K562 (cell line): ENCODE results near the gene SLC9B1. TPM values are rescaled to one million over a fixed set of nuclear protein-coding genes. Genes with fewer than 3 reads are reported as not detected.

Experiments used
- ATAC-seq: fragments of 200-7000 bp; cut with Tn5 transposase; 3 replicates; pipeline ENCODE4 v1.9.1; 2020; ENCODE audit warnings: moderate library complexity
- BruUV-seq: library from RNA; stranded (reverse); fragments of 400-500 nt; replicated peaks from 2 replicates; lab custom pipeline; 2021; lab: Mats Ljungman, UMichigan
- CTCF ChIA-PET: fragments of 300-600 bp; formaldehyde crosslinking; extraction: SDS; loops from one replicate; lab custom pipeline; 2021; ENCODE audit warnings: low intra/inter-chr PET ratio; lab: Yijun Ruan, JAX
- POLR2A ChIA-PET: fragments of 300-600, 350-650 bp; sonication (Branson Sonifier 250); formaldehyde crosslinking; extraction: SDS; loops from one replicate; lab custom pipeline; 2021; ENCODE audit warnings: antibody characterized with exemption, inconsistent platforms; lab: Yijun Ruan, JAX
- DNase-seq, 4 experiments: peaks; one replicate each; pipeline versions ENCODE4 v3.0.0 to v3.0.0-alpha.2; 2011 to 2018; ENCODE audit warnings: low spot score in 3 of 4, mixed read lengths in 3 of 4; ENCODE audit errors: extremely low read depth in 1 of 4
- FAIRE-seq: peaks from 2 replicates; lab custom pipeline; 2011; peaks lifted over from hg19 to GRCh38; lab: Jason Lieb, UNC
- H2AFZ ChIP-seq: 2 replicates; pipeline ENCODE4 v1.6.0; 2011; ENCODE audit warnings: low read depth, low read length, control low read depth, inconsistent platforms
- H3K27ac ChIP-seq: fragments of 200-600 bp; 3 replicates; pipeline ENCODE4 v1.8.0; 2011; ENCODE audit warnings: low read depth, mild to moderate bottlenecking, control low read depth, inconsistent platforms, low read length, moderate library complexity, mixed read lengths; ENCODE audit errors: extremely low read depth
- H3K27me3 ChIP-seq, 2 experiments: fragments of 300-600 bp in 1 of 2; 2 replicates in 1 of 2; 3 replicates in 1 of 2; pipeline versions ENCODE4 v1.6.0 to v1.8.0; 2011; ENCODE audit warnings: inconsistent platforms in 2 of 2, low read length in 2 of 2, mild to moderate bottlenecking in 1 of 2, mixed read lengths in 1 of 2, moderate library complexity in 1 of 2; ENCODE audit not compliant: control insufficient read depth in 2 of 2, insufficient read depth in 2 of 2
- H3K36me3 ChIP-seq: fragments of 300-600 bp; 3 replicates; pipeline ENCODE4 v1.8.0; 2011; ENCODE audit warnings: mild to moderate bottlenecking, low read length, inconsistent platforms; ENCODE audit not compliant: control insufficient read depth, insufficient read depth
- H3K4me1 ChIP-seq, 2 experiments: fragments of 200-600 bp in 1 of 2; replicated peaks in 1 of 2; 2 replicates in 1 of 2; 3 replicates in 1 of 2; pipeline versions ENCODE4 v1.5.1 to v1.8.0; 2011; ENCODE audit warnings: inconsistent platforms in 2 of 2, low read length in 2 of 2, mild to moderate bottlenecking in 1 of 2, mixed read lengths in 1 of 2, moderate library complexity in 1 of 2; ENCODE audit not compliant: control insufficient read depth in 2 of 2, insufficient read depth in 2 of 2
- H3K4me2 ChIP-seq: 2 replicates; pipeline ENCODE4 v1.6.1; 2011; ENCODE audit warnings: low read length, control low read depth, inconsistent platforms, mixed read lengths; ENCODE audit not compliant: insufficient read depth
- H3K4me3 ChIP-seq: fragments of 200-600 bp; sonication (generic), shearing (Covaris generic); 2 replicates; pipeline ENCODE4 v1.5.1; 2016; ENCODE audit warnings: control low read depth, inconsistent platforms
- H3K79me2 ChIP-seq: fragments of 200-600 bp; 3 replicates; pipeline ENCODE4 v1.8.0; 2011; ENCODE audit warnings: low read length, inconsistent platforms; ENCODE audit not compliant: control insufficient read depth, insufficient read depth
- H3K9ac ChIP-seq, 2 experiments: 2 replicates each; pipeline versions ENCODE4 v1.6.0 to v1.6.1; 2011; ENCODE audit warnings: low read depth in 2 of 2, low read length in 2 of 2, control low read depth in 1 of 2, inconsistent platforms in 1 of 2, mild to moderate bottlenecking in 1 of 2, mixed read lengths in 1 of 2; ENCODE audit not compliant: insufficient read depth in 1 of 2
- H3K9me1 ChIP-seq: one replicate; pipeline ENCODE4 v1.6.0; 2011; ENCODE audit warnings: inconsistent platforms, mild to moderate bottlenecking, low read length, moderate library complexity; ENCODE audit not compliant: control insufficient read depth, insufficient read depth
- H3K9me3 ChIP-seq: replicated peaks from 2 replicates; pipeline ENCODE4 v1.5.1; 2011; ENCODE audit warnings: low read depth, low read length, inconsistent platforms; ENCODE audit not compliant: control insufficient read depth, insufficient read depth
- H4K20me1 ChIP-seq: replicated peaks from 2 replicates; pipeline ENCODE4 v1.6.1; 2011; ENCODE audit warnings: low read length, inconsistent platforms, mixed read lengths; ENCODE audit not compliant: control insufficient read depth, insufficient read depth
- BDP1 ChIP-seq: IDR thresholded peaks from 3 replicates; pipeline ENCODE4 v1.6.1; 2011; ENCODE audit not compliant: insufficient read length, insufficient read depth
- DACH1 ChIP-seq: fragments of 450-650 bp; IDR thresholded peaks from 2 replicates; pipeline ENCODE4 v1.6.1; 2018; ENCODE audit not compliant: partially characterized antibody
- EHMT2 ChIP-seq: fragments of 450-650 bp; IDR thresholded peaks from 2 replicates; pipeline ENCODE4 v1.6.1; 2018; ENCODE audit warnings: antibody characterized with exemption
- SMARCC2 ChIP-seq: fragments of 450-650 bp; IDR thresholded peaks from 2 replicates; pipeline ENCODE4 v1.6.1; 2017; ENCODE audit warnings: antibody characterized with exemption, moderate library complexity, mild to moderate bottlenecking, low read depth
- SMC3 ChIP-seq: conservative IDR thresholded peaks from 2 replicates; pipeline ENCODE4 v1.6.1; 2011; ENCODE audit warnings: low read depth, low read length, improper control_type of control experiment; ENCODE audit not compliant: insufficient read depth
- TCF7 ChIP-seq: sonication (generic); IDR thresholded peaks from 2 replicates; pipeline ENCODE4 v1.6.1; 2016; ENCODE audit warnings: antibody characterized with exemption, borderline replicate concordance
- ZNF316 ChIP-seq: fragments of 450-650 bp; IDR thresholded peaks from 2 replicates; pipeline ENCODE4 v1.6.1; 2016
- ZNF589 ChIP-seq: fragments of 200-800 bp; sonication (Bioruptor generic); IDR thresholded peaks from 2 replicates; pipeline ENCODE4 v1.6.1; 2016; ENCODE audit warnings: low read depth, missing genetic modification characterization, missing compliant biosample characterization
- WGBS: fragments of 100-300 bp; shearing (Covaris generic); methylation state at CpG from one replicate; pipeline ENCODE4 v1.1.6; 2016; ENCODE audit warnings: low coverage, mixed read lengths; ENCODE audit not compliant: insufficient coverage; ENCODE audit errors: missing lambda C conversion rate; 5-methylcytosine and 5-hydroxymethylcytosine counted together
- in situ Hi-C: fragments of 300-500 bp; cut with MboI; formaldehyde crosslinking; loops from 4 replicates; pipeline ENCODE4 v1.15.0; 2018; ENCODE audit warnings: inconsistent platforms, mixed read lengths
- intact Hi-C: fragments of 100-400 bp; cut with micrococcal nuclease; formaldehyde crosslinking; loops from 2 replicates; pipeline ENCODE4 v1.14.2; 2022
- polyA plus RNA-seq, 8 experiments: library from polyadenylated mRNA; depleted of rRNA in 4 of 8; stranded (reverse) in 5 of 8; unstranded in 3 of 8; fragments of >200 nt; fragmentation: Nextera tagmentation in 2 of 8; fragmentation: Illumina TruSeq in 1 of 8; extraction: Ambion mirVana in 2 of 8; extraction: Trizol in 1 of 8; gene quantifications; 2 replicates each; pipeline versions ENCODE4 v1.2.1 to v1.2.3, GENCODE V29; 2011 to 2014; ENCODE audit warnings: inconsistent platforms in 1 of 8, missing spikeins in 1 of 8
- total RNA-seq, 7 experiments: library from RNA; depleted of rRNA in 6 of 7; stranded (reverse); fragments of >200 nt in 6 of 7; fragmentation: Illumina TruSeq in 2 of 7; extraction: Trizol in 2 of 7; gene quantifications; 2 replicates each; pipeline versions ENCODE4 v1.2.1 to v1.2.3, GENCODE V29; 2011 to 2021; ENCODE audit warnings: low replicate concordance in 1 of 7

SLC9B1 gene
- total and polyA plus RNA-seq, 9 of the 15 experiments (the other 6 are each of a cell fraction or from before 2014, with no cell fraction given), result 0.21 to 1.3 (median 0.51) TPM

DNA sequence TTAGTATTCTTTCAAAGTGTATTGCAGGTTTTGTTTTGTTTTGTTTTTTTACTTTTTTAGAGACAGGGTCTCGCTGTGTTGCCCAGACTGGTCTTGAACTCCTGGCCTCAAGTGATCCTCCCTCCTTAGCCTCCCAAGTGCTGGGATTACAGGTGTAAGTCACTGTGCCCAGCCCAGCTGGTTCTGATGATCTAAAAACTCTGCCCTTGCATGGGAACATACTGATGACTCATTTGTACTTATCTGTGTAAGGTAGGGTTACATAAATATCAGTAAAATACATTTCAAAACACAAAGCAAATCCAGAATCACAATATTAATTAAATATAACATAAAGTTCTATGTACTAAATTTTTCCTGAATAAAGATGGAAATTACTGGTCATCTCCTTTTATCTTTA lies 7.4 kb upstream of the SLC9B1 start:
- no peaks in the 10 kb centered on the region for H3K9me1 ChIP-seq
- H3K4me1 ChIP-seq, result no peaks in the 10 kb centered on the region; a peak in 1 of 5 replicates
- ATAC-seq, result no peak
- in situ Hi-C loops, result no loop called here
- no peak for TF ChIP-seq SMARCC2
- no peak for TF ChIP-seq ZNF589 (CRISPR knock-in tag)
- TF ChIP-seq TCF7, result no peak
- no peak for TF ChIP-seq SMC3
- TF ChIP-seq DACH1, result no peak
- H3K27ac ChIP-seq, result no peak overlapping the region
- H3K36me3 ChIP-seq, result no peaks in the 10 kb centered on the region
- H3K4me3 ChIP-seq, result no peak overlapping the region
- POLR2A ChIA-PET, result no interaction called here
- no TSS peak for BruUV-seq
- DNase-seq, result no peak
- H3K9me3 ChIP-seq, result no peaks in the 10 kb centered on the region
- no peak overlapping the region for H3K4me2 ChIP-seq
- intact Hi-C loops, result no loop called here
- H3K9ac ChIP-seq, result no peak overlapping the region
- FAIRE-seq, result no peak
- no peaks in the 10 kb centered on the region for H3K27me3 ChIP-seq
- H4K20me1 ChIP-seq, result no peaks in the 10 kb centered on the region
- H3K79me2 ChIP-seq, result no peaks in the 10 kb centered on the region
- CTCF ChIA-PET, result no interaction called here
- no peak overlapping the region for H2AFZ ChIP-seq
- WGBS, result 44% methylated on average over 1 of the region's 1 CpG

DNA sequence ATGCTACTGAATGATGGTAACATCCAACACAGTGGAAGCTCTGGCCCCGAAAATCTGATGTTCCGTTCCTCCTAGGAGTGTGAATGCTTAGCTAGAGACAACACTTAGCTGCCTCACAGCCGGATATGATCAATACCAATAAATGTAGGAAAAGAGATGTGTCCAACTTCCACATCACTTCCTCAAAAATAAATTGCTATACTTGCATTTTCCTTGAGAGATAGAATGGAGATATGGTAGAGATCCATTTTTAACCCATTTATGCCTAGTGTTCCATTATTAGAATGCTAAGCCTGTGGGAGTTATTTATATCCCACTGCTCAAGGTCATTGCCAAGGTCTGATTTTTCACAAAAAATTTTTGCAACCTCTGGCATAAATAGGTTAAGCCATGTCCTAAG lies 5.5 kb upstream of the SLC9B1 start:
- POLR2A ChIA-PET, result no interaction called here
- in situ Hi-C loops, result no loop called here

More for the DNA sequence above, 5.5 kb upstream of the SLC9B1 start:
- no peak for TF ChIP-seq EHMT2
- TF ChIP-seq BDP1, result no peak
- peak; percentile 75 for TF ChIP-seq ZNF316
- no peak overlapping the region for H3K4me2 ChIP-seq
- H3K9me1 ChIP-seq, result no peaks in the 10 kb centered on the region
- H3K9ac ChIP-seq, result no peak overlapping the region
- CTCF ChIA-PET, result no interaction called here
- no peaks in the 10 kb centered on the region for H3K79me2 ChIP-seq
- H4K20me1 ChIP-seq, result no peaks in the 10 kb centered on the region
- H3K36me3 ChIP-seq, result no peaks in the 10 kb centered on the region
- no TSS peak for BruUV-seq
- intact Hi-C loops, result no loop called here
- no peak for ATAC-seq
- H3K9me3 ChIP-seq, result no peaks in the 10 kb centered on the region
- no peak overlapping the region for H3K4me3 ChIP-seq
- no peak for DNase-seq
- no peaks in the 10 kb centered on the region for H3K27me3 ChIP-seq
- FAIRE-seq, result no peak
- no peak overlapping the region for H3K27ac ChIP-seq
- H3K4me1 ChIP-seq, result no peaks in the 10 kb centered on the region; a peak in 1 of 5 replicates
- H2AFZ ChIP-seq, result no peak overlapping the region
- WGBS, result 53% methylated on average over 3 of the region's 3 CpGs
